Mesendoderm (in vitro differentiated cells): Measurements from ENCODE around the gene HAO1.
"Not testable (repeated sequence)": the region's sequence is repeated elsewhere in the genome, so short reads cannot be mapped to it uniquely, and the experiment has no call there.

Source experiments
- DNase-seq: peaks from one replicate; pipeline ENCODE4 v3.0.0; 2013
- H2AK5ac ChIP-seq: 2 replicates; pipeline ENCODE4 v1.6.1; 2013; ENCODE audit warnings: low read length, inconsistent platforms
- H2BK120ac ChIP-seq: 2 replicates; pipeline ENCODE4 v1.6.1; 2013; ENCODE audit warnings: low read depth, mild to moderate bottlenecking, low read length, moderate library complexity, mixed read lengths
- H2BK15ac ChIP-seq: replicated peaks from 2 replicates; pipeline ENCODE4 v1.6.1; 2013; ENCODE audit warnings: low read depth, mild to moderate bottlenecking, moderate library complexity
- H2BK5ac ChIP-seq: 2 replicates; pipeline ENCODE4 v1.6.1; 2013; ENCODE audit warnings: low read length, inconsistent platforms
- H3K18ac ChIP-seq: 2 replicates; pipeline ENCODE4 v1.6.1; 2013; ENCODE audit warnings: mild to moderate bottlenecking, low read length, mixed read lengths
- H3K23ac ChIP-seq: one replicate; pipeline ENCODE4 v1.6.1; 2013; ENCODE audit warnings: low read length
- H3K27ac ChIP-seq: 2 replicates; pipeline ENCODE4 v1.5.1; 2013; ENCODE audit warnings: low read depth, mild to moderate bottlenecking, inconsistent platforms, low read length, moderate library complexity
- H3K27me3 ChIP-seq: 2 replicates; pipeline ENCODE4 v1.6.1; 2013; ENCODE audit warnings: low read length, control low read depth, mild to moderate bottlenecking, inconsistent platforms; ENCODE audit not compliant: insufficient read depth, poor library complexity
- H3K36me3 ChIP-seq: 2 replicates; pipeline ENCODE4 v1.6.1; 2013; ENCODE audit warnings: low read length, inconsistent platforms; ENCODE audit not compliant: control insufficient read depth, insufficient read depth
- H3K4ac ChIP-seq: one replicate; pipeline ENCODE4 v1.6.1; 2013; ENCODE audit warnings: low read depth, mild to moderate bottlenecking, low read length, moderate library complexity
- H3K4me1 ChIP-seq: 2 replicates; pipeline ENCODE4 v1.6.1; 2013; ENCODE audit warnings: low read depth, low read length, inconsistent platforms; ENCODE audit not compliant: control insufficient read depth
- H3K4me2 ChIP-seq: 2 replicates; pipeline ENCODE4 v1.6.1; 2013; ENCODE audit warnings: low read length
- H3K4me3 ChIP-seq: 2 replicates; pipeline ENCODE4 v1.5.1; 2013; ENCODE audit warnings: mild to moderate bottlenecking, low read length
- H3K56ac ChIP-seq: one replicate; pipeline ENCODE4 v1.6.1; 2013; ENCODE audit warnings: low read length
- H3K79me1 ChIP-seq: 2 replicates; pipeline ENCODE4 v1.6.1; 2013; ENCODE audit warnings: low read length, inconsistent platforms
- H3K79me2 ChIP-seq: 2 replicates; pipeline ENCODE4 v1.6.1; 2013; ENCODE audit warnings: mild to moderate bottlenecking, low read length; ENCODE audit not compliant: control insufficient read depth, insufficient read depth
- H3K9ac ChIP-seq: 2 replicates; pipeline ENCODE4 v1.6.1; 2013; ENCODE audit warnings: low read length, inconsistent platforms
- H4K5ac ChIP-seq: one replicate; pipeline ENCODE4 v1.6.1; 2013; ENCODE audit warnings: low read length
- H4K8ac ChIP-seq: one replicate; pipeline ENCODE4 v1.6.1; 2013; ENCODE audit warnings: low read depth, mild to moderate bottlenecking, control low read depth, low read length, moderate library complexity
- WGBS: extraction: QIAGEN DNeasy Blood & Tissue Kit; methylation state at CpG from one replicate; pipeline ENCODE4 v1.1.7; 2013; ENCODE audit warnings: low lambda C conversion rate, missing lambda C conversion rate; ENCODE audit not compliant: insufficient coverage; ENCODE audit errors: extremely low coverage; 5-methylcytosine and 5-hydroxymethylcytosine counted together

HAO1 gene

DNA sequence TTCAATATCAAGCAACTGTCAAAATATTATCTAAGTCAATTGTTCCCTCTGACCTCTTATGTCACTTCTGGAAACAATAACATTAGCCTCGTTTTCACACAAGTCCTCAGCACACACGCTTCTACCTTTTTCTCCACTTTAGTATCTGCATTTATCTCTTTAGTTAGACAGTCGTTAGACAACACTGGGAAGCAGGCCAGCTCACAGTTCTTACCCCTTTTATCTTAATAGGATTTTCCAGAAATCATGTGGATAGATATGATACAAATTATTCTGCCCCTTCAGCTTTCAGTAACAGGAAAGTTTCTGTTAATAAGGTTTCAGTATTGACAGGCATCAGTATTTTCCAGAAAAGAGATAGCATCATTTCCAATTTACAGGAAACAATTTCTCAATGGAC, 25.9 kb upstream of the HAO1 start:
- H3K27me3 ChIP-seq, result no peaks in the 10 kb centered on the region
- DNase-seq, result no peak
- no peak overlapping the region for H2BK120ac ChIP-seq
- H3K4me1 ChIP-seq, result no peaks in the 10 kb centered on the region
- H3K79me2 ChIP-seq, result no peaks in the 10 kb centered on the region
- no peak overlapping the region for H2AK5ac ChIP-seq
- no CpG with 5 or more reads among the region's 3 CpGs for WGBS
- no peak overlapping the region for H3K9ac ChIP-seq
- no peak overlapping the region for H2BK15ac ChIP-seq
- no peaks in the 10 kb centered on the region for H3K79me1 ChIP-seq
- H3K4me3 ChIP-seq, result no peak overlapping the region
- H3K56ac ChIP-seq, result no peak overlapping the region
- no peak overlapping the region for H2BK5ac ChIP-seq
- H3K36me3 ChIP-seq, result no peaks in the 10 kb centered on the region
- H3K18ac ChIP-seq, result no peak overlapping the region
- H3K4ac ChIP-seq, result no peak overlapping the region
- no peak overlapping the region for H3K23ac ChIP-seq
- H3K4me2 ChIP-seq, result no peak overlapping the region
- no peak overlapping the region for H4K5ac ChIP-seq
- no peak overlapping the region for H4K8ac ChIP-seq
- no peak overlapping the region for H3K27ac ChIP-seq

DNA sequence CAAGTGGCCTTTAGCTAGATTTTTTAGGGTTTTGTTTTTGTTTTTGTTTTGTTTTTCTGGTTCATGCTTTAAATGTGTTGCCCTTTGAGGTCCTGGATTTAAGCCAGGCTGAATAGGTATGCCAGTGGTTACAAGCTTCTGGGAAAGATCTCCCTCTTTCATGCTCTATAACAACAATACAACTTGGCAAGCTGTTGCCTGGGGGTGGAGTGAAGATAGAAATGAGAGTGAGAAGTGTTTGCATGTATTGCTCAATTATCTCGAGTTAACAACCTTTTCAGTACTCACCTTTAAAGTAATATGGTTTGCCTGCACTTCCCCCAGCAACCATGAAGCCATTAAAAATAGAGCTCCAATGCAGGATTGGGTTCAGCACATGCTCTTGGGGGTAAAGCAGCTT, 19.2 kb upstream of the HAO1 start:
- Histone ChIP-seq H3K36me3 (no peaks in the 10 kb centered on the region), H3K79me2 (no peaks in the 10 kb centered on the region), H2BK120ac (no peak overlapping the region), H3K27me3 (no peaks in the 10 kb centered on the region), H2AK5ac (no peak overlapping the region), H3K79me1 (no peaks in the 10 kb centered on the region), H3K27ac (no peak overlapping the region), H3K9ac (no peak overlapping the region), H2BK5ac (no peak overlapping the region), H3K4me2 (no peak overlapping the region), H3K18ac (no peak overlapping the region), H2BK15ac (no peak overlapping the region), H3K4me3 (no peak overlapping the region), H3K56ac (no peak overlapping the region), H4K8ac (no peak overlapping the region), H3K4me1 (no peaks in the 10 kb centered on the region), H3K4ac (no peak overlapping the region), H4K5ac (no peak overlapping the region), H3K23ac (no peak overlapping the region)
- WGBS, result no CpG with 5 or more reads among the region's 1 CpG
- no peak for DNase-seq

DNA sequence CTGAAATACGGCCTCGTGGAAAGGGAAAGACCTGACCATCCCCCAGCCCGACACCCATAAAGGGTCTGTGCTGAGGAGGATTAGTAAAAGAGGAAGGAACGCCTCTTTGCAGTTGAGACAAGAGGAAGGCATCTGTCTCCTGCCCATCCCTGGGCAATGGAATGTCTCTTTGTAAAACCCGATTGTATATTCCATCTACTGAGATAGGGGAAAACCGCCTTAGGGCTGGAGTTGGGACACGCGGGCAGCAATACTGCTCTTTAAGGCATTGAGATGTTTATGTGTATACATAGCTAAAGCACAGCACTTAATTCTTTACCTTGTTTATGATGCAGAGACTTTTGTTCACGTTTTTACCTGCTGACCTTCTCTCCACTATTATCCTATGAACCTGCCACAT, 16.3 kb upstream of the HAO1 start:
- H2BK120ac ChIP-seq, H3K4ac ChIP-seq, H4K8ac ChIP-seq, H3K23ac ChIP-seq, H3K18ac ChIP-seq, H2BK15ac ChIP-seq, H2AK5ac ChIP-seq, H3K36me3 ChIP-seq, H4K5ac ChIP-seq, H3K79me1 ChIP-seq, H2BK5ac ChIP-seq, H3K56ac ChIP-seq, H3K4me3 ChIP-seq, H3K4me1 ChIP-seq, H3K4me2 ChIP-seq, H3K27me3 ChIP-seq, H3K9ac ChIP-seq, DNase-seq, H3K79me2 ChIP-seq, H3K27ac ChIP-seq: not testable (repeated sequence)
- no CpG with 5 or more reads among the region's 9 CpGs for WGBS

DNA sequence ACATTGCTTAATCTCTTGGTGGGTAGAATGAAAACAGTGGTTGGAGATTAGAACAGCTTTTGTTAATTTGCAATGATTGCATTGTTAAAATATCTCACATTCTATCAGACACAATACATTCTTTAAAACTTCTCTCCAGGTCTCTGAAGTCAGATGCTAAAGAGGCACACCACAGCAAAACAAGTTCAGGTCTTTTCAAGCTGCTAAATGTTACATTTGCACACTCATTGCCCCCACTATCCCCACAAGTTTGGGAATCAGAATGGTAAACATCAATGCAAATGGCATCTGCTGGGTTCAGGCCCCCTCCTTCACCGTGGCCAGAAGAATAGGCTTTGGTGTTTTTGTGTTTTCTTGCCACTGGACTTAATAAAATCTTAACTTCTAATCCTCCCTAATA, 10.1 kb upstream of the HAO1 start:
- Histone ChIP-seq H2AK5ac (no peak overlapping the region), H3K18ac (no peak overlapping the region), H3K23ac (peak overlapping the region; percentile 24), H3K4me1 (no peaks in the 10 kb centered on the region), H3K79me1 (no peaks in the 10 kb centered on the region), H3K4me2 (no peak overlapping the region), H3K4me3 (no peak overlapping the region), H3K9ac (no peak overlapping the region), H2BK5ac (no peak overlapping the region), H4K8ac (no peak overlapping the region), H4K5ac (no peak overlapping the region), H3K4ac (no peak overlapping the region), H2BK15ac (no peak overlapping the region), H3K79me2 (no peaks in the 10 kb centered on the region), H3K36me3 (no peaks in the 10 kb centered on the region), H3K56ac (no peak overlapping the region), H3K27me3 (no peaks in the 10 kb centered on the region), H3K27ac (no peak overlapping the region), H2BK120ac (no peak overlapping the region)
- WGBS, result no CpG with 5 or more reads among the region's 1 CpG
- peak; percentile 12 for DNase-seq

GRCh38 chr20:7943891-7944290, 3.6 kb upstream of the HAO1 start:
- Histone ChIP-seq H3K4ac (no peak overlapping the region), H3K79me2 (no peaks in the 10 kb centered on the region), H2BK120ac (no peak overlapping the region), H3K18ac (no peak overlapping the region), H3K36me3 (no peaks in the 10 kb centered on the region), H3K4me2 (no peak overlapping the region), H3K4me3 (no peak overlapping the region), H3K9ac (no peak overlapping the region), H4K5ac (no peak overlapping the region), H3K79me1 (no peaks in the 10 kb centered on the region), H3K23ac (no peak overlapping the region), H3K56ac (no peak overlapping the region), H2BK5ac (no peak overlapping the region), H3K27me3 (no peaks in the 10 kb centered on the region), H2BK15ac (no peak overlapping the region), H4K8ac (no peak overlapping the region), H3K27ac (no peak overlapping the region), H3K4me1 (no peaks in the 10 kb centered on the region), H2AK5ac (no peak overlapping the region)
- DNase-seq, result no peak
- WGBS, result no CpG with 5 or more reads among the region's 2 CpGs

- Histone ChIP-seq H3K4me2 (no peak overlapping the region), H2BK5ac (no peak overlapping the region), H4K5ac (no peak overlapping the region), H2BK120ac (no peak overlapping the region), H3K4ac (no peak overlapping the region), H4K8ac (no peak overlapping the region), H3K27me3 (no peaks in the 10 kb centered on the region), H3K4me1 (no peaks in the 10 kb centered on the region), H3K9ac (no peak overlapping the region), H2BK15ac (no peak overlapping the region), H3K23ac (no peak overlapping the region), H3K56ac (no peak overlapping the region), H3K79me1 (no peaks in the 10 kb centered on the region), H3K36me3 (no peaks in the 10 kb centered on the region), H3K27ac (no peak overlapping the region), H3K18ac (no peak overlapping the region), H3K4me3 (no peak overlapping the region), H2AK5ac (no peak overlapping the region), H3K79me2 (no peaks in the 10 kb centered on the region)
- DNase-seq, result no peak
- no CpG with 5 or more reads among the region's 4 CpGs for WGBS
Measured at GRCh38 chr20:7939663-7940062, 595 bp downstream of the HAO1 start.
